K562 (cell line): Measurements from ENCODE around the gene LAPTM5. TPM values are rescaled to one million over a fixed set of nuclear protein-coding genes. Genes with fewer than 3 reads are reported as not detected.

Source experiments
- AFF4 ChIP-seq: sonication (generic); formaldehyde crosslinking; IDR thresholded peaks from 2 replicates; pipeline ENCODE4 v1.8.0; 2023; ENCODE audit warnings: mild to moderate bottlenecking, missing genetic modification reagents
- BRF2 ChIP-seq: IDR thresholded peaks from 3 replicates; pipeline ENCODE4 v1.6.1; 2011; ENCODE audit warnings: borderline replicate concordance, mild to moderate bottlenecking; ENCODE audit not compliant: insufficient read length, insufficient read depth
- CBFA2T2 ChIP-seq: fragments of 450-650 bp; conservative IDR thresholded peaks from 2 replicates; pipeline ENCODE4 v1.6.1; 2017; ENCODE audit warnings: mild to moderate bottlenecking
- CBFB ChIP-seq: sonication (generic); formaldehyde crosslinking; IDR thresholded peaks from 2 replicates; pipeline ENCODE4 v1.4.0; 2020; ENCODE audit warnings: mild to moderate bottlenecking, missing genetic modification reagents
- GABPA ChIP-seq: fragments of 200-800 bp; sonication (Bioruptor generic); conservative IDR thresholded peaks from 2 replicates; pipeline ENCODE4 v1.6.1; 2016; ENCODE audit warnings: low read depth, missing genetic modification characterization, missing compliant biosample characterization
- LEF1 ChIP-seq: fragments of 450-650 bp; IDR thresholded peaks from 2 replicates; pipeline ENCODE4 v1.6.1; 2016; ENCODE audit warnings: mild to moderate bottlenecking
- OTX1 ChIP-seq: fragments of 450-650 bp; formaldehyde crosslinking; IDR thresholded peaks from 2 replicates; pipeline ENCODE4 v1.4.0; 2022; ENCODE audit warnings: mild to moderate bottlenecking
- PHB ChIP-seq: fragments of 250-450 bp; sonication (Bioruptor Pico); IDR thresholded peaks from 2 replicates; pipeline ENCODE4 v1.5.0; 2021
- RB1 ChIP-seq: fragments of 450-650 bp; IDR thresholded peaks from 2 replicates; pipeline ENCODE4 v1.6.1; 2017; ENCODE audit warnings: low read depth, mild to moderate bottlenecking
- RFX1 ChIP-seq: fragments of 450-650 bp; IDR thresholded peaks from 2 replicates; pipeline ENCODE4 v1.6.1; 2016; ENCODE audit warnings: mild to moderate bottlenecking, moderate library complexity
- SMARCB1 ChIP-seq: IDR thresholded peaks from 2 replicates; pipeline ENCODE4 v1.6.1; 2011; ENCODE audit warnings: improper control_type of control experiment, low read depth; ENCODE audit not compliant: insufficient read length
- THRAP3 ChIP-seq: fragments of 450-650 bp; IDR thresholded peaks from 2 replicates; pipeline ENCODE4 v1.6.1; 2016; ENCODE audit warnings: mild to moderate bottlenecking, inconsistent platforms, borderline replicate concordance
- ZNF324 ChIP-seq: fragments of 250-450 bp; sonication (Bioruptor Pico); IDR thresholded peaks from 2 replicates; pipeline ENCODE4 v1.4.0; 2020; ENCODE audit warnings: mild to moderate bottlenecking
- ZNF583 ChIP-seq: fragments of 250-450 bp; sonication (Bioruptor Pico); IDR thresholded peaks from 2 replicates; pipeline ENCODE4 v1.4.0; 2020
- ZNF778 ChIP-seq: fragments of 450-650 bp; formaldehyde crosslinking; IDR thresholded peaks from 2 replicates; pipeline ENCODE4 v1.4.0; 2020; ENCODE audit warnings: mild to moderate bottlenecking, moderate library complexity
- ZZZ3 ChIP-seq: fragments of 450-650 bp; IDR thresholded peaks from 2 replicates; pipeline ENCODE4 v1.6.1; 2016; ENCODE audit warnings: antibody characterized with exemption, mild to moderate bottlenecking, moderate library complexity
- polyA plus RNA-seq, 8 experiments: library from polyadenylated mRNA; depleted of rRNA in 4 of 8; stranded (reverse) in 5 of 8; unstranded in 3 of 8; fragments of >200 nt; fragmentation: Nextera tagmentation in 2 of 8; fragmentation: Illumina TruSeq in 1 of 8; extraction: Ambion mirVana in 2 of 8; extraction: Trizol in 1 of 8; gene quantifications; 2 replicates each; pipeline versions ENCODE4 v1.2.1 to v1.2.3, GENCODE V29; 2011 to 2014; ENCODE audit warnings: inconsistent platforms in 1 of 8, missing spikeins in 1 of 8
- total RNA-seq, 7 experiments: library from RNA; depleted of rRNA in 6 of 7; stranded (reverse); fragments of >200 nt in 6 of 7; fragmentation: Illumina TruSeq in 2 of 7; extraction: Trizol in 2 of 7; gene quantifications; 2 replicates each; pipeline versions ENCODE4 v1.2.1 to v1.2.3, GENCODE V29; 2011 to 2021; ENCODE audit warnings: low replicate concordance in 1 of 7

LAPTM5 gene
- total and polyA plus RNA-seq, 9 of the 15 experiments (the other 6 are each of a cell fraction or from before 2014, with no cell fraction given): 2.4 to 47.3 (median 20.3) TPM

- TF ChIP-seq AFF4 (CRISPR knock-in tag) (no peak), BRF2 (no peak), GABPA (tag) (no peak), ZNF583 (CRISPR knock-in tag) (peak; percentile 57), ZNF778 (no peak), OTX1 (no peak), ZZZ3 (no peak), LEF1 (no peak), PHB (no peak), CBFB (CRISPR knock-in tag) (no peak), CBFA2T2 (no peak), ZNF324 (CRISPR knock-in tag) (no peak), RB1 (no peak; the same call in 1 of the 2 replicates), THRAP3 (no peak), SMARCB1 (no peak), RFX1 (no peak)
These were observed 10.7 kb upstream of the LAPTM5 start (continued) for GRCh38 chr1:30768159-30768829.
